ENCODE measurements around the gene ITGB1BP1.

GRCh38 chr2:9417725-9418124 is 5.6 kb downstream of the ITGB1BP1 start:
- TF ChIP-seq POLR2A (IDR thresholded peaks at IDR 0.05) (no peak), CTCF (IDR thresholded peaks at IDR 0.05) (no peak), POLR2AphosphoS5 (IDR thresholded peaks at IDR 0.05) (no peak)
